Astrocyte (in vitro differentiated cells and primary cell): ENCODE data around the gene PRSS38.

ENCODE experiments used
- EZH2 ChIP-seq: IDR thresholded peaks from 2 replicates; pipeline ENCODE4 v1.6.1; 2012; ENCODE audit warnings: mild to moderate bottlenecking, low read length, inconsistent platforms; ENCODE audit not compliant: insufficient read depth
- TF ChIP-seq, protein P1 (sequence below): IDR thresholded peaks from 2 replicates; pipeline ENCODE4 v1.5.1; 2011; ENCODE audit warnings: low read depth, mild to moderate bottlenecking, inconsistent platforms, low read length, moderate library complexity; ENCODE audit not compliant: insufficient read depth

DNA sequence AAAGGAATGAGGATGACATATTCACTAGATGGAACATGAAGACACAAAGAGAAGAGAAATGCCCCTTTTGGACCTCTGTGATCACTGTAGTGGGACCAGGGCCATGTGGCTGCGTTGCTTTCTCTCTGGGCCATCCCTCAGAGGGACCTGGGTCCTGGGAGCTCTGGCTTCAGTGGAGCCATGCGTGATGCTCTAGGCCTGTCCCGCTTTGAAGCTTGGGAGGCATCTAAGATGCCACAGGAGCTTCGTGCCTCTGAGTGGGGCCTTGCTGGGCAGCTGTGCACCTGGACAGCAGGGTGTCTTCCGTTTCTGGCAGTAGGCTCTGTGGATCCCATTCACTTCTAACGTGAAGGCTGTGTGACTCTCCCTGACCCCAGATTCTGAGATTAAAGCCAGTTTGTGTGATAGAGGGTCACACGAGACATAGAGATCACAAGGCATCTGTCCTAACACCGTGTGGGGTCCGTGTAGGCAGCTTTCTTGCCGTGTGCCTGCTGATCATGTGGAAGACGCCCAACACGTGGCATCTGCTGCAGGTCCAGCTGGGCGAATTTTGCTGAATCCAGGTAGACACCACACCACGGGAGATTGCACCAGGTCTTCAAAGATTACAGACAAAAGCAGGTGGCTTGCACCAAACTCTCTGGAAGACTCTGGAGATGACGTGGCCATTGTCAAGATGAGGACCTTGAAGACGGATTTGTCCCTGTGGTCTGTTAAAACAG is 17.2 kb upstream of the PRSS38 start:
- TF ChIP-seq, protein P1, sequence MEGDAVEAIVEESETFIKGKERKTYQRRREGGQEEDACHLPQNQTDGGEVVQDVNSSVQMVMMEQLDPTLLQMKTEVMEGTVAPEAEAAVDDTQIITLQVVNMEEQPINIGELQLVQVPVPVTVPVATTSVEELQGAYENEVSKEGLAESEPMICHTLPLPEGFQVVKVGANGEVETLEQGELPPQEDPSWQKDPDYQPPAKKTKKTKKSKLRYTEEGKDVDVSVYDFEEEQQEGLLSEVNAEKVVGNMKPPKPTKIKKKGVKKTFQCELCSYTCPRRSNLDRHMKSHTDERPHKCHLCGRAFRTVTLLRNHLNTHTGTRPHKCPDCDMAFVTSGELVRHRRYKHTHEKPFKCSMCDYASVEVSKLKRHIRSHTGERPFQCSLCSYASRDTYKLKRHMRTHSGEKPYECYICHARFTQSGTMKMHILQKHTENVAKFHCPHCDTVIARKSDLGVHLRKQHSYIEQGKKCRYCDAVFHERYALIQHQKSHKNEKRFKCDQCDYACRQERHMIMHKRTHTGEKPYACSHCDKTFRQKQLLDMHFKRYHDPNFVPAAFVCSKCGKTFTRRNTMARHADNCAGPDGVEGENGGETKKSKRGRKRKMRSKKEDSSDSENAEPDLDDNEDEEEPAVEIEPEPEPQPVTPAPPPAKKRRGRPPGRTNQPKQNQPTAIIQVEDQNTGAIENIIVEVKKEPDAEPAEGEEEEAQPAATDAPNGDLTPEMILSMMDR: no peak
- TF ChIP-seq EZH2: no peak
